HepG2 (cell line): Measurements from ENCODE around the gene CPA2. TPM values are rescaled to one million over a fixed set of nuclear protein-coding genes. Genes with fewer than 3 reads are reported as not detected.

ENCODE experiments used
- ATF7 ChIP-seq, 2 experiments: fragments of 450-650 bp in 1 of 2; sonication (generic) in 1 of 2; formaldehyde crosslinking in 1 of 2; IDR thresholded peaks; 2 replicates each; pipeline versions ENCODE4 v1.4.0 to v1.6.1; 2016 to 2020; ENCODE audit warnings: antibody characterized with exemption in 1 of 2, mild to moderate bottlenecking in 1 of 2, missing genetic modification reagents in 1 of 2
- FOXP1 ChIP-seq, 2 experiments: fragments of 450-650 bp in 1 of 2; IDR thresholded peaks; 2 replicates each; pipeline ENCODE4 v1.6.1; 2017 to 2018; ENCODE audit warnings: antibody characterized with exemption in 1 of 2
- HNRNPK ChIP-seq: fragments of 200-400 bp; formaldehyde crosslinking; IDR thresholded peaks from 2 replicates; pipeline ENCODE4 v1.6.1; 2018; ENCODE audit warnings: low read length, low read depth, moderate library complexity, mild to moderate bottlenecking; ENCODE audit not compliant: poor library complexity, severe bottlenecking
- ZNF318 ChIP-seq: sonication (generic); formaldehyde crosslinking; IDR thresholded peaks from 2 replicates; pipeline ENCODE4 v1.4.0; 2020; ENCODE audit warnings: mild to moderate bottlenecking, missing genetic modification reagents
- polyA plus RNA-seq, 8 experiments: library from polyadenylated mRNA; depleted of rRNA in 3 of 8; stranded (reverse) in 7 of 8; unstranded in 1 of 8; fragments of >200 nt; fragmentation: Illumina TruSeq in 4 of 8; extraction: Trizol in 4 of 8; gene quantifications; 2 replicates each; pipeline versions ENCODE4 v1.2.1 to v1.2.3, GENCODE V29; 2011 to 2016; ENCODE audit warnings: low read depth in 4 of 8, missing spikeins in 1 of 8, mixed read lengths in 1 of 8; ENCODE audit not compliant: insufficient read depth in 1 of 8
- total RNA-seq, 5 experiments: library from RNA; depleted of rRNA; stranded (reverse); fragments of >200 nt; fragmentation: Illumina TruSeq; extraction: Trizol; gene quantifications; 2 replicates each; pipeline ENCODE4 v1.2.3, GENCODE V29; 2016; ENCODE audit warnings: low read depth in 1 of 5

The CPA2 gene
- total and polyA plus RNA-seq, 2 of the 13 experiments (the other 11 are each of a cell fraction or from before 2014, with no cell fraction given) = not detected

- TF ChIP-seq ZNF318 (CRISPR knock-in tag) (no peak), HNRNPK (no peak), ATF7 (IDR thresholded peaks at IDR 0.05) (no peak), ATF7 (CRISPR knock-in tag; IDR thresholded peaks at IDR 0.05) (no peak), FOXP1 (IDR thresholded peaks at IDR 0.05) (no peak), FOXP1 (CRISPR knock-in tag; IDR thresholded peaks at IDR 0.05) (no peak)
Measured at GRCh38 chr7:130256704-130257103, 10.0 kb upstream of the CPA2 start (continued).
